Stimulated activated CD4-positive, alpha-beta T cell treated with anti-CD3 and anti-CD28 coated beads, Interleukin-2, amount 100 ng/mL, for 24 hours (primary cell): ENCODE measurements around the gene GALNT11.
"Not testable (repeated sequence)": the region's sequence is repeated elsewhere in the genome, so short reads cannot be mapped to it uniquely, and the experiment has no call there.

Experiments
- DNase-seq, 2 donors: peaks; one replicate each; pipeline ENCODE4 v3.0.0-alpha.2; 2020

GALNT11 gene

GRCh38 chr7:152027491-152028365, 2.3 kb downstream of the GALNT11 start:
- peak in 1 of 2 donors; percentile 3 for DNase-seq

- peak in 1 of 2 donors; percentile 15 for DNase-seq
Measured at GRCh38 chr7:152030059-152030458, 4.6 kb downstream of the GALNT11 start.

- DNase-seq, result not testable (repeated sequence)
Measured at GRCh38 chr7:152030639-152031038, 5.2 kb downstream of the GALNT11 start.

DNA sequence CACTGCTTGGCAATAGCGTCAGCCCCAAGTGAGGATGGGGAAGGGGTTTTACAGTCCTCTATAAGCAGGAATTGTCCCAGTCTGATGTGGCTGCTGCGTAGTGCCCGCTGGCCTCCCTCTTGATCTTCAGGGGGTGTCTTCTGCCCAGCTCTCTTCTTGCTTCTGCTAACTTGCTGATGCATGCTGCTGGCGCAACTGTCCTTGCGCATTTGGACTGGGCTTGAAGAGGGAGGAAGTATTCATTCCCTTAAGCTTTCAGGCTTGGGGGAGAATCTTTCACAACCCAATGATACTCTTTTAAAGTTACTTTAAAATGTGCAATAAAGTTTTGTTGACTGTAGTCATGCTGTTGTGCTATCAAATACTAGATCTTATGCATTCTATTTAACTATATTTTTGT, 10.3 kb downstream of the GALNT11 start:
- no peak for DNase-seq

- DNase-seq, result not testable (repeated sequence)
Measured at GRCh38 chr7:152038410-152038809, 12.9 kb downstream of the GALNT11 start.

GRCh38 chr7:152043086-152043485, 17.6 kb downstream of the GALNT11 start:
- not testable (repeated sequence) for DNase-seq

DNA sequence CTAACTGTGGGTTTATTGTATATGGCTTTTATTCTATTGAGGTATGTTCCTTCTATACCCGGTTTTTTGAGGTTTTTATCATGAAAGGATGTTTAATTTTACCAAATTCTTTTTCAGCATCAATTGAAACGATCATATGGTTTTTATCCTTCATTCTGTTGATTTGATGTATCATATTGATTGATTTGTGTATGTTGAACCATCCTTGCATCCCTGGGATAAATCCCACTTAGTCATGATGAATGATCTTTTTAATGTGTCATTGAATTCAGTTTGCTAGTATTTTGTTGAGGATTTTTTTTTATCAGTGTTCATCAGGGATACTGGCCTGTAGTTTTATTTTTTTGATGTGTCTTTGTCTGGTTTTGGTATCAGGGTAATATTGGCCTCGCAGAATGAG, 19.4 kb downstream of the GALNT11 start:
- DNase-seq, result not testable (repeated sequence)

DNA sequence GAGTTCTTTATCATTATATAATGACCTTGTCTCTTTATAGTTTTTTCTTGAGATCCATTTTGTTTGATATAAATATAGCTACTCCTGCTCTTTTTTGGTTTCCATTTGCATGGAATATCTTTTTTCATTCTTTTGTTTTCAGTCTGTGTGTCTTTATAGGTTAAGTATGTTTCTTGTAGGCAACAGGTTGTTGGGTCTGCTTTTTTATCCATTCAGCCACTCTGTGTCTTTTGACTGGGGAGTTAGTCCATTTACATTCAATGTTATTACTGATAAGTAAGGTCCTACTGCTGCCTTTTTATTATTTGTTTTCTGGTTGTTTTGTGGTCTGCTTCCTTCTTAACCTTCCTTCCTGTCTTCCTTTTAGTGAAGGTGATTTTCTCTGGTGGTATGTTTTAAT, 21.1 kb downstream of the GALNT11 start:
- DNase-seq, result no peak

DNA sequence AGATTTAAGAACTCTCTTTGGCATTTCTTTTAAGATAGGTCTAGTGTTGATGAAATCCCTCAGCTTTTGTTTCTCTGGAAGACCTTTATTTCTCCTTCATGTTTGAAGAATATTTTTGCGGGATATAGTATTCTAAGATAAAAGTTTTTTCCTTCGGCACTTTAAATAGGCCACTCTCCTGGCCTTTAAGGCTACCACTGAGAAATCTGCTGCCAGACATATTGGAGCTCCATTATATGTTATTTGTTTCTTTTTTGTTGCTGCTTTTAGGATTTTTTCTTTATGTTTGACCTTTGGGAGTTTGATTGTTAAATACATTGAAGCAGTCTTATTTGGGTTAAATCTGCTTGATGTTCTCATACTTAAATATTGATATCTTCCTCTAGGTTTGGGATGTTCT, 22.6 kb downstream of the GALNT11 start:
- no peak for DNase-seq

GRCh38 chr7:152050547-152050971, 25.1 kb downstream of the GALNT11 start:
- DNase-seq, result no peak

- DNase-seq, result no peak
Measured at GRCh38 chr7:152051968-152052367, 26.5 kb downstream of the GALNT11 start.

DNA sequence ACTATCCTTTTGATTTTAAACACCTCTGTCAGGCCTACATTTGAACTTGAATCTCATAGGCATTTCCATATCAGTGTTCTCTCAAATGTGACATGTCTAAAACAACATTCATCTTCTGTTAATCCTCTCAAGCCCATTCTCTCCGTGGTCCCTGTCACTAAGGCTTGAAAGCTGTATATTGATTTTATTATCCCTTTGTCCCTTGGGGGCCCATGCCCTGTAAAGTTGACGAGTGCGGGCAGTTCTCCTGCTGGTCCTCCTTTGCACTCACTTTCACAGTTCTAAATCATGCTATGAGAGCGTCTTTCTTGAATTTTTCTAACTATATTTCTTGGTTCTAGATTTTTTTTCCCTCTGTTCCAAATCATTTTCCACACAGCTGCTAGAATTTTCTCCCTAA, 27.3 kb downstream of the GALNT11 start:
- DNase-seq, result no peak

- no peak for DNase-seq
Measured at GRCh38 chr7:152054367-152055230, 29.1 kb downstream of the GALNT11 start.

- DNase-seq, result no peak
Measured at GRCh38 chr7:152056621-152057274, 31.3 kb downstream of the GALNT11 start.

- DNase-seq, result no peak
Measured at GRCh38 chr7:152059311-152059710, 33.8 kb downstream of the GALNT11 start.

DNA sequence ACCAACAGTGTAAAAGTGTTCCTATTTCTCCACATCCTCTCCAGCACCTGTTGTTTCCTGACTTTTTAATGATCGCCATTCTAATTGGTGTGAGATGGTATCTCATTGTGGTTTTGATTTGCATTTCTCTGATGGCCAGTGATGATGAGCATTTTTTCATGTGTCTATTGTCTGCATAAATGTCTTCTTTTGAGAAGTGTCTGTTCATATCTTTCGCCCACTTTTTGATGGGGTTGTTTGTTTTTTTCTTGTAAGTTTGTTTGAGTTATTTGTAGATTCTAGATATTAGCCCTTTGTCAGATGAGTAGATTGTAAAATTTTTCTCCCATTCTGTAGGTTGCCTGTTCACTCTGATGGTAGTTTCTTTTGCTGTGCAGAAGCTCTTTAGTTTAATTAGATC, 35.6 kb downstream of the GALNT11 start:
- DNase-seq, result not testable (repeated sequence)

- DNase-seq, result not testable (repeated sequence)
Measured at GRCh38 chr7:152063192-152063591, 37.7 kb downstream of the GALNT11 start.

DNA sequence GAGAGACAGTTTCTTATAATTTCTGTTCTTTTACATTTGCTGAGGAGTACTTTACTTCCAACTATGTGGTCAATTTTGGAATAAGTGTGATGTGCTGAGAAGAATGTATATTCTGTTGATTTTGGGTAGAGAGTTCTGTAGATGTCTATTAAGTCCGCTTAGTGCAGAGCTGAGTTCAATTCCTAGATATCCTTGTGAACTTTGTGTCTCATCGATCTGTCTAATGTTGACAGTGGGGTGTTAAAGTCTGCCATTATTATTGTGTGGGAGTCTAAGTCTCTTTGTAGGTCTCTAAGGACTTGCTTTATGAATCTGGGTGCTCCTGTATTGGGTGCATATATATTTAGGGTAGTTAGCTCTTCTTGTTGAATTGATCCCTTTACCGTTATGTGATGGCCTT, 38.3 kb downstream of the GALNT11 start:
- not testable (repeated sequence) for DNase-seq

DNA sequence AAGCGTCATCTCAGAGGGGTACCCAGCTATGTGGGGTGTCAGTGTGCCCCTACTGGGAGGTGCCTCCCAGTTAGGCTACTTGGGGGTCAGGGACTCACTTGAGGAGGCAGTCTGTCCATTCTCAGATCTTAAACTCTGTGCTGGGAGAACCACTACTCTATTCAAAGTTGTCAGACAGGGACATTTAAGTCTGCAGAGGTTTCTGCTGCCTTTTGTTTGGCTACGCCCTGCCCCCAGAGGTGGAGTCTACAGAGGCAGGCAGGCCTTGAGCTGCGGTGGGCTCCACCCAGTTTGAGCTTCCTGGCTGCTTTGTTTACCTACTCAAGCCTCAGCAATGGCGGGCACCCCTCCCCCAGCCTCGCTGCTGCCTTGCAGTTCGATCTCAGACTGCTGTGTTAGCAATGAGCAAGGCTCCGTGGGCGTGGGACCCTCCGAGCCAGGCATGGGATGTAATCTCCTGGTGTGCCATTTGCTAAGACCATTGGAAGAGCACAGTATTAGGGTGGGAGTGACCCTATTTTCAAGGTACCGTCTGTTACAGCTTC, 40.4 kb downstream of the GALNT11 start:
- DNase-seq, result not testable (repeated sequence)

DNA sequence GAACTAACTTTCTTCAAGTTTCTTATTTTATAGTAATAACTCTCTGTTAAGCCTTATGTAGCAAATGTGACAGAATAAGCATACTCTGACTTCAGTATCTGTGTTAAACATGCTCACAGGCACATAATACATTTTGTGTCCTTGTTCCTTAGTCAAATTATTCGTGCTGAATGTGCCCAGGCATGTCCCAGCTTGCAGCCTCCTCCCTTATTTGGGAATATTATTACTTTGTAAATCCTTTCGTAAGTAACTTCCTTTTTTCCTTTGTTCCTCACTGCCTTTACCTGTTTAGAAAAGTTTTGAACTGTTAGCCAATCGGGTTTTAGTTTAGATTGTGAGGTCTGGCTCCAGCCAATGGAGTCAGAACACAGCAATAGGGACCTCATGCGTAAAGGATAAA, 46.9 kb downstream of the GALNT11 start:
- DNase-seq, result no peak

DNA sequence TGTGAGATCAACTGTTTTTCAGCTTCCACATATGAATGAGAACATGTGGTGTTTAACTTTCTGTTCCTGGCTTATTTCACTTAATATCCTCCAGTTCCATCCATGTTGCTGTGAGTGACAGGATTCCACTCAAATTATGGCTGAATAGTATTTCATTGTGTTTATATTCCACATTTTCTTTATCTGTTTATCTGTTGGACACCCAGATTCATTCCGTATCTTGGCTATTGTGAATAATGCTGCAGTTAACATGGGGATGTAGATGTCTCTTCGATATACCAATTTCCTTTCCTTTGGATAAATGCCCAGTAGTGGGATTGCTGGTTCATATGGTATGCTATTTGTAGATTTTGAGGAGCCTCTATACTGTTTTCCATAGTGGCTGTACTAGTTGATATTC, 47.9 kb downstream of the GALNT11 start:
- no peak for DNase-seq

GRCh38 chr7:152074673-152075072, 49.2 kb downstream of the GALNT11 start:
- DNase-seq, result no peak

- not testable (repeated sequence) for DNase-seq
Measured at GRCh38 chr7:152075379-152075778, 49.9 kb downstream of the GALNT11 start.
